Gastroesophageal sphincter (tissue), 4 donors: Measurements from ENCODE around the gene TOX2. TPM values are rescaled to one million over a fixed set of nuclear protein-coding genes. Genes with fewer than 3 reads are reported as not detected.

Experiments
- ATAC-seq: fragments of 150-250 bp; one replicate; pipeline ENCODE4 v1.9.1; 2016; ENCODE audit warnings: mild to moderate bottlenecking, moderate library complexity
- H3K27ac ChIP-seq, 4 donors: fragments of 200-600 bp; sonication (generic) in 3 of 4; 1 replicate in 3 of 4; 2 replicates in 1 of 4; pipeline ENCODE4 v1.5.1; 2016 to 2019
- H3K27me3 ChIP-seq: fragments of 200-600 bp; sonication (generic); one replicate; pipeline ENCODE4 v1.5.1; 2019
- H3K36me3 ChIP-seq, 2 donors: fragments of 200-600 bp; sonication (generic); one replicate each; pipeline ENCODE4 v1.5.1; 2019; ENCODE audit warnings: control low read depth in 1 of 2
- H3K4me1 ChIP-seq, 3 donors: fragments of 200-600 bp; sonication (generic); 1 replicate in 2 of 3; 2 replicates in 1 of 3; pipeline ENCODE4 v1.5.1; 2016 to 2019; ENCODE audit warnings: control low read depth in 2 of 3
- H3K4me3 ChIP-seq, 2 donors: fragments of 200-600 bp; sonication (generic); one replicate each; pipeline ENCODE4 v1.5.1; 2019; ENCODE audit warnings: mild to moderate bottlenecking in 1 of 2, moderate library complexity in 1 of 2
- H3K9me3 ChIP-seq, 3 donors: fragments of 200-600 bp; sonication (generic); one replicate each; pipeline ENCODE4 v1.5.1; 2017 to 2019; ENCODE audit warnings: control low read depth in 2 of 3
- CTCF ChIP-seq, 4 experiments: fragments of 200-600 bp in 2 of 4; fragments of 450-650 bp in 2 of 4; sonication (generic) in 1 of 4; IDR thresholded peaks; one replicate each; pipeline ENCODE4 v1.5.1; 2017 to 2019; ENCODE audit warnings: antibody characterized with exemption in 4 of 4, mild to moderate bottlenecking in 2 of 4, moderate library complexity in 2 of 4
- EP300 ChIP-seq: sonication (generic); formaldehyde crosslinking; IDR thresholded peaks from one replicate; pipeline ENCODE4 v1.6.1; 2017; ENCODE audit warnings: antibody characterized with exemption, mild to moderate bottlenecking
- POLR2A ChIP-seq, 2 donors: fragments of 450-650 bp; IDR thresholded peaks; one replicate each; pipeline ENCODE4 v1.6.1; 2017; ENCODE audit warnings: antibody characterized with exemption in 2 of 2, mild to moderate bottlenecking in 2 of 2, moderate library complexity in 1 of 2
- POLR2AphosphoS5 ChIP-seq: sonication (generic); formaldehyde crosslinking; IDR thresholded peaks from one replicate; pipeline ENCODE4 v1.6.1; 2017; ENCODE audit warnings: antibody characterized with exemption
- WGBS, 2 donors: methylation state at CpG; one replicate each; pipeline ENCODE4 v1.1.5; 2018; ENCODE audit warnings: low coverage in 1 of 2; 5-methylcytosine and 5-hydroxymethylcytosine counted together
- total RNA-seq, 4 donors: library from RNA; depleted of rRNA; stranded (reverse); fragments of >200 nt; gene quantifications; one replicate each; pipeline ENCODE4 v1.1.0, GENCODE V29; 2016

TOX2 gene
- total RNA-seq, 4 donors from 2014 or later, result 16.4 to 47.8 (median 40.3) TPM

- ATAC-seq, result no peak
- H3K9me3 ChIP-seq, result no peaks in the 10 kb centered on the region
- no peak overlapping the region for H3K4me3 ChIP-seq
- H3K4me1 ChIP-seq, result peaks cover 0 to 67% (median 9%) of the 10 kb centered on the region in 3 donors
- H3K27me3 ChIP-seq, result no peaks in the 10 kb centered on the region
- no peaks in the 10 kb centered on the region for H3K36me3 ChIP-seq
- H3K27ac ChIP-seq, result no peak overlapping the region
- TF ChIP-seq POLR2A (IDR thresholded peaks at IDR 0.05) (no peak), EP300 (no peak), POLR2AphosphoS5 (no peak), CTCF (IDR thresholded peaks at IDR 0.05) (no peak)
- 67 to 100% methylated on average over 2 to 3 of the region's 4 CpGs for WGBS, 2 donors
These were observed 21.6 kb downstream of the TOX2 start for GRCh38 chr20:43936104-43936770.

GRCh38 chr20:43936805-43937204, 22.2 kb downstream of the TOX2 start:
- H3K4me1 ChIP-seq, result peaks cover 0 to 73% (median 9%) of the 10 kb centered on the region in 3 donors

GRCh38 chr20:43937591-43937990, 22.9 kb downstream of the TOX2 start:
- Histone ChIP-seq H3K9me3 (no peaks in the 10 kb centered on the region), H3K36me3 (no peaks in the 10 kb centered on the region), H3K27me3 (no peaks in the 10 kb centered on the region), H3K27ac (no peak overlapping the region), H3K4me3 (no peak overlapping the region), H3K4me1 (peaks cover 0 to 80% (median 15%) of the 10 kb centered on the region in 3 donors)
- 100% methylated on average over 1 of the region's 7 CpGs; no CpG with 5 or more reads in 1 of the 2 donors for WGBS, 2 donors
- TF ChIP-seq EP300, result no peak
- no peak for TF ChIP-seq CTCF (IDR thresholded peaks at IDR 0.05)
- ATAC-seq, result no peak

More at GRCh38 chr20:43936805-43937204, 22.2 kb downstream of the TOX2 start:
- 40 to 86% methylated on average over 1 to 5 of the region's 7 CpGs for WGBS, 2 donors
- ATAC-seq, result no peak
- H3K27me3 ChIP-seq, result no peaks in the 10 kb centered on the region
- TF ChIP-seq CTCF (IDR thresholded peaks at IDR 0.05), result no peak
- no peak for TF ChIP-seq POLR2A (IDR thresholded peaks at IDR 0.05)
- no peak for TF ChIP-seq EP300
- TF ChIP-seq POLR2AphosphoS5, result no peak
- H3K4me3 ChIP-seq, result no peak overlapping the region
- H3K9me3 ChIP-seq, result no peaks in the 10 kb centered on the region
- H3K27ac ChIP-seq, result no peak overlapping the region
- no peaks in the 10 kb centered on the region for H3K36me3 ChIP-seq

GRCh38 chr20:43938017-43938655, 23.5 kb downstream of the TOX2 start:
- Histone ChIP-seq H3K27ac (no peak overlapping the region), H3K4me3 (no peak overlapping the region), H3K9me3 (no peaks in the 10 kb centered on the region), H3K27me3 (no peaks in the 10 kb centered on the region), H3K4me1 (peaks cover 0 to 85% (median 20%) of the 10 kb centered on the region in 3 donors), H3K36me3 (no peaks in the 10 kb centered on the region)
- no peak for ATAC-seq
- TF ChIP-seq POLR2A (IDR thresholded peaks at IDR 0.05) (no peak), POLR2AphosphoS5 (no peak), CTCF (IDR thresholded peaks at IDR 0.05) (no peak), EP300 (no peak)
- 87% methylated on average over 3 of the region's 12 CpGs; no CpG with 5 or more reads in 1 of the 2 donors for WGBS, 2 donors
